Measurements from ENCODE around the gene CDH13.

- TF ChIP-seq CTCF (conservative IDR thresholded peaks at IDR 0.05) (no peak), ZFX (IDR thresholded peaks at IDR 0.05) (no peak)
Measured at GRCh38 chr16:83045790-83046189, 419.0 kb downstream of the CDH13 start.
